ENCODE results near the gene ADGRL1.
"Not testable (repeated sequence)": the region's sequence is repeated elsewhere in the genome, so short reads cannot be mapped to it uniquely, and the experiment has no call there.

ADGRL1 gene

GRCh38 chr19:14181199-14181598 lies 24.8 kb downstream of the ADGRL1 start:
- H3K9me3 ChIP-seq (ENCODE audit: control insufficient read depth, low read length); H3K4me3 ChIP-seq (ENCODE audit: insufficient read depth in 1 of 2, low read depth in 1 of 2, low read length in 2 of 2); H3K4ac ChIP-seq (ENCODE audit: low read depth in 1 of 2, low read length in 2 of 2); H2AK5ac ChIP-seq (ENCODE audit: low read length, severe bottlenecking); H4K91ac ChIP-seq (ENCODE audit: low read length); H3K9ac ChIP-seq (ENCODE audit: low read length); H3K27ac ChIP-seq (ENCODE audit: low read length, poor library complexity, severe bottlenecking); H3K27me3 ChIP-seq (ENCODE audit: control insufficient read depth in 1 of 2, insufficient read depth in 1 of 2, low read length in 2 of 2); H2BK15ac ChIP-seq (ENCODE audit: low read depth, poor library complexity, severe bottlenecking); H3K18ac ChIP-seq (ENCODE audit: low read depth in 1 of 2, low read length in 2 of 2); H3K23ac ChIP-seq (ENCODE audit: low read length in 2 of 2); H3K4me1 ChIP-seq (ENCODE audit: control insufficient read depth, insufficient read depth, low read depth, low read length); DNase-seq; H3K14ac ChIP-seq (ENCODE audit: low read length in 2 of 2); H2BK12ac ChIP-seq (ENCODE audit: low read length in 2 of 2); H4K8ac ChIP-seq (ENCODE audit: low read length); H2BK120ac ChIP-seq (ENCODE audit: low read depth, low read length); H2AFZ ChIP-seq (ENCODE audit: low read depth, low read length); H3K4me2 ChIP-seq (ENCODE audit: low read length, poor library complexity, severe bottlenecking); H2BK5ac ChIP-seq (ENCODE audit: low read depth, low read length, poor library complexity, severe bottlenecking): not testable (repeated sequence)
- Histone ChIP-seq H3K79me1 (replicated peaks; ENCODE audit: low read length, poor library complexity, severe bottlenecking) (peaks cover 20% of the 10 kb centered on the region), H3K36me3 (ENCODE audit: control insufficient read depth in 1 of 2, insufficient read depth in 2 of 2, low read depth in 1 of 2, low read length in 2 of 2) (peaks cover 0 to 35% of the 10 kb centered on the region in 2 experiments)
- WGBS = 91% methylated on average over 12 of the region's 12 CpGs

DNA sequence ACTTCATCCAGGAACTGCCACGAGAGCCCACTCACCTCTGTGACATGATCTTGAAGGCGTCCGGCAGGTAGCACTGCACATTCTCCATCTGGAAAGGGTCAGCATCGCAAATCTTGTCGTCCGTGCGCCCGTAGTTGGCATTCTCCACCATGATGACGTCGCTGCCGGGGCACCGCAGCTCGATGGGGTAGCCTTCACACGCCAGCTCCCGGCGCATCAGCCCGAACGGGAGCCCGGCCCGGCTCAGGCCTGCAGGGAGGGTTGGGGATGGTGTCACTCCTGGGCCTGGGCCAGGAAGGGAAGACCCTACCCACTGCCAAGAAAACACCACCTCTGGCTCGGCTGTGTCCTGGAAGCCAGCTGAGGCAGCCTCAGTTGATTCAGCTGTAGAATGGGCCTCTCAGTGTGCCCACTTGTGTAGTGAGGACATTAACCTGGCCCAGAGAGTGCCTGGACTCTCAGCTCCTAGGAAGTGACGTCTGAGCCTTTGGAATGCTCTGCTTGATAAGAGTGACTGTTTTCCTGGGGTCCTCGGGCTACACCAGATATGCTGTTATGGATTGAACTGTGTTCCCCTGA lies 28.4 kb downstream of the ADGRL1 start:
- H3K14ac ChIP-seq (ENCODE audit: low read length in 2 of 2) = no peak overlapping the region
- H3K4ac ChIP-seq (ENCODE audit: low read depth in 1 of 2, low read length in 2 of 2) = no peak overlapping the region
- no peak overlapping the region for H3K9ac ChIP-seq (ENCODE audit: low read length)
- H3K23ac ChIP-seq (ENCODE audit: low read length in 2 of 2) = no peak overlapping the region
- no peak overlapping the region for H4K8ac ChIP-seq (ENCODE audit: low read length)
- no peak overlapping the region for H2BK15ac ChIP-seq (ENCODE audit: low read depth, poor library complexity, severe bottlenecking)
- H3K4me2 ChIP-seq (ENCODE audit: low read length, poor library complexity, severe bottlenecking) = no peak overlapping the region
- no peak overlapping the region for H3K4me3 ChIP-seq (ENCODE audit: insufficient read depth in 1 of 2, low read depth in 1 of 2, low read length in 2 of 2)
- H2BK12ac ChIP-seq (ENCODE audit: low read length in 2 of 2) = no peak overlapping the region
- no peak overlapping the region for H3K18ac ChIP-seq (ENCODE audit: low read depth in 1 of 2, low read length in 2 of 2)
- H2BK120ac ChIP-seq (ENCODE audit: low read depth, low read length) = no peak overlapping the region
- H3K27ac ChIP-seq (ENCODE audit: low read length, poor library complexity, severe bottlenecking) = no peak overlapping the region
- H3K4me1 ChIP-seq (ENCODE audit: control insufficient read depth, insufficient read depth, low read depth, low read length) = no peaks in the 10 kb centered on the region
- H2BK5ac ChIP-seq (ENCODE audit: low read depth, low read length, poor library complexity, severe bottlenecking) = no peak overlapping the region
- H2AK5ac ChIP-seq (ENCODE audit: low read length, severe bottlenecking) = no peak overlapping the region
- no peak overlapping the region for H4K91ac ChIP-seq (ENCODE audit: low read length)
- no peaks in the 10 kb centered on the region for H3K27me3 ChIP-seq (ENCODE audit: control insufficient read depth in 1 of 2, insufficient read depth in 1 of 2, low read length in 2 of 2)
- no peak overlapping the region for H2AFZ ChIP-seq (ENCODE audit: low read depth, low read length)
- DNase-seq = no peak
- H3K9me3 ChIP-seq (ENCODE audit: control insufficient read depth, low read length) = no peaks in the 10 kb centered on the region
- H3K36me3 ChIP-seq (ENCODE audit: control insufficient read depth in 1 of 2, insufficient read depth in 2 of 2, low read depth in 1 of 2, low read length in 2 of 2) = peaks cover 0 to 43% of the 10 kb centered on the region in 2 experiments
- WGBS = 93% methylated on average over 23 of the region's 23 CpGs
- peaks cover 5% of the 10 kb centered on the region for H3K79me1 ChIP-seq (replicated peaks; ENCODE audit: low read length, poor library complexity, severe bottlenecking)

DNA sequence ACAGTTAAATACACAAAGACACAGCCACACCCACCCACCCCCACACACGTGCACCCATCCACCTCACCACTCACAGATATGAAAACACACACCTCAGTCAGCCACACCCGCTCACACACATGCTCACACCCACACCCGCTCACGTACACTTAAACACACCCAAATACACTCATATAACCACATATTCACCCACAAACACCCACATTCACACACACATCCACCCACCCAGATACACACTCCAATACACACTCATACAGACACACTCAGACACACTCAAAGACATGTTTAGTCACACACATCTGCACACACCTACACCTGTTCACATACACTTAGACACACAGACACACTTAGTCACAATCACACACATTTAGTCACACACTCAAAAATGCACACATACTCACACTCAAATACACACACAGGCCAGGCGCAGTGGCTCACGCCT lies 30.6 kb downstream of the ADGRL1 start:
- Histone ChIP-seq H3K23ac (ENCODE audit: low read length in 2 of 2) (no peak overlapping the region), H3K4me2 (ENCODE audit: low read length, poor library complexity, severe bottlenecking) (no peak overlapping the region), H3K4me1 (ENCODE audit: control insufficient read depth, insufficient read depth, low read depth, low read length) (no peaks in the 10 kb centered on the region), H4K8ac (ENCODE audit: low read length) (no peak overlapping the region), H3K36me3 (ENCODE audit: control insufficient read depth in 1 of 2, insufficient read depth in 2 of 2, low read depth in 1 of 2, low read length in 2 of 2) (peaks cover 8 to 48% of the 10 kb centered on the region in 2 experiments), H2AK5ac (ENCODE audit: low read length, severe bottlenecking) (no peak overlapping the region), H3K18ac (ENCODE audit: low read depth in 1 of 2, low read length in 2 of 2) (no peak overlapping the region), H3K4me3 (ENCODE audit: insufficient read depth in 1 of 2, low read depth in 1 of 2, low read length in 2 of 2) (no peak overlapping the region), H3K4ac (ENCODE audit: low read depth in 1 of 2, low read length in 2 of 2) (no peak overlapping the region), H2BK120ac (ENCODE audit: low read depth, low read length) (no peak overlapping the region), H3K27ac (ENCODE audit: low read length, poor library complexity, severe bottlenecking) (no peak overlapping the region), H3K14ac (ENCODE audit: low read length in 2 of 2) (no peak overlapping the region), H3K79me1 (replicated peaks; ENCODE audit: low read length, poor library complexity, severe bottlenecking) (no peaks in the 10 kb centered on the region), H4K91ac (ENCODE audit: low read length) (no peak overlapping the region), H3K9ac (ENCODE audit: low read length) (no peak overlapping the region), H2BK12ac (ENCODE audit: low read length in 2 of 2) (no peak overlapping the region), H2BK15ac (ENCODE audit: low read depth, poor library complexity, severe bottlenecking) (no peak overlapping the region), H3K9me3 (ENCODE audit: control insufficient read depth, low read length) (no peaks in the 10 kb centered on the region), H2AFZ (ENCODE audit: low read depth, low read length) (no peak overlapping the region), H2BK5ac (ENCODE audit: low read depth, low read length, poor library complexity, severe bottlenecking) (no peak overlapping the region), H3K27me3 (ENCODE audit: control insufficient read depth in 1 of 2, insufficient read depth in 1 of 2, low read length in 2 of 2) (no peaks in the 10 kb centered on the region)
- WGBS = 96% methylated on average over 6 of the region's 6 CpGs
- no peak for DNase-seq

GRCh38 chr19:14174883-14175282 lies 31.1 kb downstream of the ADGRL1 start:
- Histone ChIP-seq H3K9ac (ENCODE audit: low read length) (no peak overlapping the region), H3K18ac (ENCODE audit: low read depth in 1 of 2, low read length in 2 of 2) (no peak overlapping the region), H3K4me2 (ENCODE audit: low read length, poor library complexity, severe bottlenecking) (no peak overlapping the region), H2AFZ (ENCODE audit: low read depth, low read length) (no peak overlapping the region), H3K36me3 (ENCODE audit: control insufficient read depth in 1 of 2, insufficient read depth in 2 of 2, low read depth in 1 of 2, low read length in 2 of 2) (peaks cover 13 to 53% of the 10 kb centered on the region in 2 experiments), H2AK5ac (ENCODE audit: low read length, severe bottlenecking) (no peak overlapping the region), H3K23ac (ENCODE audit: low read length in 2 of 2) (no peak overlapping the region), H4K91ac (ENCODE audit: low read length) (no peak overlapping the region), H3K27me3 (ENCODE audit: control insufficient read depth in 1 of 2, insufficient read depth in 1 of 2, low read length in 2 of 2) (no peaks in the 10 kb centered on the region), H2BK120ac (ENCODE audit: low read depth, low read length) (no peak overlapping the region), H3K14ac (ENCODE audit: low read length in 2 of 2) (no peak overlapping the region), H3K79me1 (replicated peaks; ENCODE audit: low read length, poor library complexity, severe bottlenecking) (no peaks in the 10 kb centered on the region), H3K27ac (ENCODE audit: low read length, poor library complexity, severe bottlenecking) (no peak overlapping the region), H3K9me3 (ENCODE audit: control insufficient read depth, low read length) (no peaks in the 10 kb centered on the region), H2BK12ac (ENCODE audit: low read length in 2 of 2) (no peak overlapping the region), H2BK15ac (ENCODE audit: low read depth, poor library complexity, severe bottlenecking) (no peak overlapping the region), H4K8ac (ENCODE audit: low read length) (no peak overlapping the region), H3K4me3 (ENCODE audit: insufficient read depth in 1 of 2, low read depth in 1 of 2, low read length in 2 of 2) (no peak overlapping the region), H3K4ac (ENCODE audit: low read depth in 1 of 2, low read length in 2 of 2) (no peak overlapping the region), H2BK5ac (ENCODE audit: low read depth, low read length, poor library complexity, severe bottlenecking) (no peak overlapping the region), H3K4me1 (ENCODE audit: control insufficient read depth, insufficient read depth, low read depth, low read length) (no peaks in the 10 kb centered on the region)
- no peak for DNase-seq
- 98% methylated on average over 9 of the region's 9 CpGs for WGBS

All from mesenchymal stem cell (in vitro differentiated cells and primary cell).